PC-9 (cell line): ENCODE results near the gene NUDT2. TPM values are rescaled to one million over a fixed set of nuclear protein-coding genes. Genes with fewer than 3 reads are reported as not detected.

Experiments
- BruUV-seq: library from RNA; stranded (reverse); fragments of 400-500 nt; replicated peaks from 2 replicates; lab custom pipeline; 2021; lab: Mats Ljungman, UMichigan
- CTCF ChIA-PET: fragments of 300-600 bp; sonication (Branson Sonifier 250); formaldehyde crosslinking; loops from one replicate; lab custom pipeline; 2022; ENCODE audit warnings: antibody characterized with exemption; lab: Charles Lee
- POLR2A ChIA-PET: fragments of 300-600 bp; sonication (Branson Sonifier 250); formaldehyde crosslinking; loops from one replicate; lab custom pipeline; 2022; ENCODE audit warnings: antibody characterized with exemption; ENCODE audit not compliant: unreplicated experiment; lab: Charles Lee
- DNase-seq, 2 experiments: peaks; one replicate each; pipeline versions ENCODE4 v3.0.0 to v3.0.0-alpha.2; 2015 to 2022; ENCODE audit warnings: mixed read lengths in 1 of 2
- H2AFZ ChIP-seq: fragments of 200-600 bp; sonication (generic); 2 replicates; pipeline ENCODE4 v1.8.1; 2017; ENCODE audit warnings: antibody characterized with exemption
- H3F3A ChIP-seq: fragments of 200-600 bp; sonication (generic); 2 replicates; pipeline ENCODE4 v1.8.1; 2017; ENCODE audit warnings: antibody characterized with exemption, mild to moderate bottlenecking, low read depth; ENCODE audit not compliant: insufficient read depth
- H3K27ac ChIP-seq: fragments of 200-600 bp; sonication (generic); 2 replicates; pipeline ENCODE4 v1.6.1; 2016; ENCODE audit warnings: mixed run types
- H3K27me3 ChIP-seq: fragments of 200-600 bp; sonication (generic); 2 replicates; pipeline ENCODE4 v1.6.1; 2016; ENCODE audit warnings: low read depth, mixed run types; ENCODE audit not compliant: insufficient read depth
- H3K36me3 ChIP-seq: fragments of 200-600 bp; sonication (generic); 2 replicates; pipeline ENCODE4 v1.6.1; 2016; ENCODE audit warnings: low read depth, mixed run types
- H3K4me1 ChIP-seq: fragments of 200-600 bp; sonication (generic); replicated peaks from 2 replicates; pipeline ENCODE4 v1.6.1; 2016; ENCODE audit warnings: mixed run types; ENCODE audit not compliant: insufficient read depth
- H3K4me2 ChIP-seq: fragments of 200-600 bp; sonication (generic); 2 replicates; pipeline ENCODE4 v1.6.1; 2017; ENCODE audit warnings: mixed run types
- H3K4me3 ChIP-seq: fragments of 200-600 bp; sonication (generic); 2 replicates; pipeline ENCODE4 v1.6.1; 2016; ENCODE audit warnings: mixed run types
- H3K79me2 ChIP-seq: fragments of 200-600 bp; sonication (generic); 2 replicates; pipeline ENCODE4 v1.6.1; 2017; ENCODE audit warnings: low read depth, mixed run types
- H3K9me2 ChIP-seq: fragments of 200-600 bp; sonication (generic); 2 replicates; pipeline ENCODE4 v1.8.1; 2017; ENCODE audit warnings: mild to moderate bottlenecking; ENCODE audit not compliant: insufficient read depth
- H3K9me3 ChIP-seq: fragments of 200-600 bp; sonication (generic); 2 replicates; pipeline ENCODE4 v1.8.1; 2016; ENCODE audit warnings: low read depth; ENCODE audit not compliant: insufficient read depth
- H4K20me1 ChIP-seq: fragments of 200-600 bp; sonication (generic); 2 replicates; pipeline ENCODE4 v1.8.1; 2017; ENCODE audit not compliant: insufficient read depth
- EZH2 ChIP-seq: fragments of 200-600 bp; sonication (generic); IDR thresholded peaks from 2 replicates; pipeline ENCODE4 v1.8.0; 2017; ENCODE audit warnings: antibody characterized with exemption, low read depth
- intact Hi-C: fragments of 100-400 bp; cut with micrococcal nuclease; formaldehyde crosslinking; loops from one replicate; pipeline ENCODE4 v1.10.0; 2022; ENCODE audit not compliant: unreplicated experiment
- total RNA-seq: library from RNA; stranded (reverse); gene quantifications from 2 replicates; pipeline ENCODE4 v1.2.3, GENCODE V29; 2021
- TF ChIP-seq, protein P1 (sequence below): fragments of 200-600 bp; sonication (generic); conservative IDR thresholded peaks from 2 replicates; pipeline ENCODE4 v1.6.1; 2017; ENCODE audit warnings: mixed run types, antibody characterized with exemption, mild to moderate bottlenecking, moderate library complexity

NUDT2 gene
- total RNA-seq, 1 experiment from 2014 or later: 31.3 TPM

DNA sequence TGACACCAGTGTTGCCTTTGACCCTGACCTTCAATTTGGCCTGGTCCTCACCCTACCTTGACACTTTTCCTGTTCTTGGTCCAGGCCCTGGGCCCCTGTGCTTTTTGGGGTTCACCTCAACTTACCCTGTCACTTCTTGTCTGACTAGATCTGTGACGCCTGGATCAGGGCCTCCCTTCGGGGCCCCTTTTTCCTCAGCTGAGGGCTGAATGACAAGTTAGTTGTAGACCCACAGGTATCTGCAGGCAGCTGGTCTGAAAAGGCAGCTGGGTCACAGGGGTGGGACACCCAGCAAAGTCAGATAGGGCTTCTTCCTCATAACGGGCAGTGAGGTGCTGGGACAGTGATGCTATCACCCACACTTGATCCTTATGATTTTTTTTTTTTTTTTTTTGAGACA is 57.3 kb downstream of the NUDT2 start:
- TF ChIP-seq EZH2: no peak
- TF ChIP-seq, protein P1, sequence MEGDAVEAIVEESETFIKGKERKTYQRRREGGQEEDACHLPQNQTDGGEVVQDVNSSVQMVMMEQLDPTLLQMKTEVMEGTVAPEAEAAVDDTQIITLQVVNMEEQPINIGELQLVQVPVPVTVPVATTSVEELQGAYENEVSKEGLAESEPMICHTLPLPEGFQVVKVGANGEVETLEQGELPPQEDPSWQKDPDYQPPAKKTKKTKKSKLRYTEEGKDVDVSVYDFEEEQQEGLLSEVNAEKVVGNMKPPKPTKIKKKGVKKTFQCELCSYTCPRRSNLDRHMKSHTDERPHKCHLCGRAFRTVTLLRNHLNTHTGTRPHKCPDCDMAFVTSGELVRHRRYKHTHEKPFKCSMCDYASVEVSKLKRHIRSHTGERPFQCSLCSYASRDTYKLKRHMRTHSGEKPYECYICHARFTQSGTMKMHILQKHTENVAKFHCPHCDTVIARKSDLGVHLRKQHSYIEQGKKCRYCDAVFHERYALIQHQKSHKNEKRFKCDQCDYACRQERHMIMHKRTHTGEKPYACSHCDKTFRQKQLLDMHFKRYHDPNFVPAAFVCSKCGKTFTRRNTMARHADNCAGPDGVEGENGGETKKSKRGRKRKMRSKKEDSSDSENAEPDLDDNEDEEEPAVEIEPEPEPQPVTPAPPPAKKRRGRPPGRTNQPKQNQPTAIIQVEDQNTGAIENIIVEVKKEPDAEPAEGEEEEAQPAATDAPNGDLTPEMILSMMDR: no peak
- no peaks in the 10 kb centered on the region for H3K36me3 ChIP-seq
- H3K4me3 ChIP-seq: no peak overlapping the region
- no peaks in the 10 kb centered on the region for H3K4me1 ChIP-seq
- no peak overlapping the region for H3K27ac ChIP-seq
- BruUV-seq: no TSS peak
- H3K9me3 ChIP-seq: no peaks in the 10 kb centered on the region
- H4K20me1 ChIP-seq: no peaks in the 10 kb centered on the region
- no peaks in the 10 kb centered on the region for H3K27me3 ChIP-seq
- DNase-seq: no peak
- H3K9me2 ChIP-seq: no peaks in the 10 kb centered on the region
- H2AFZ ChIP-seq: no peak overlapping the region
- no peak overlapping the region for H3K4me2 ChIP-seq
- no peaks in the 10 kb centered on the region for H3K79me2 ChIP-seq
- ChIA-PET CTCF (no interaction called here), POLR2A (no interaction called here)
- intact Hi-C loops: no loop called here
- no peaks in the 10 kb centered on the region for H3F3A ChIP-seq

DNA sequence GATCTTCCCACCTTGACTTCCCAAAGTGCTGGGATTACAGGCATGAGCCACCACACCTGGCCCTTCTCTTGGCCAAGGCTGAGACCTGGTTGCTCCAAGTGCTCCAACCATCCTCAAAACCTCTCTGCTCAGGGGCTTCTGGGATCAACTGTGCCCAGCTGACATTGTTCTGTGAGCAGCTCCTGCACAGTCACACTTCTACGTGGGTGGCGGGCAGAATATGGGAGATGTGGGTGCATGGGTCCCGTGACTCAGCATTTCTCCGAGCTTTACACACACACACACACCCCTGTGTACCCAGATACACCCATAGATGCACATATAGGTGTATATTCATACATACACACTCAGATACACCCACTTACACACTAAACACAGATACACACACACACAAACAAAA is 57.9 kb downstream of the NUDT2 start:
- ChIA-PET CTCF (no interaction called here), POLR2A (no interaction called here)
- BruUV-seq: no TSS peak
- H3K4me2 ChIP-seq: no peak overlapping the region
- no peak overlapping the region for H2AFZ ChIP-seq
- no peaks in the 10 kb centered on the region for H3K4me1 ChIP-seq
- H3K79me2 ChIP-seq: no peaks in the 10 kb centered on the region
- H3K4me3 ChIP-seq: no peak overlapping the region
- H3K9me3 ChIP-seq: no peaks in the 10 kb centered on the region
- no peaks in the 10 kb centered on the region for H3K9me2 ChIP-seq
- DNase-seq: no peak
- no peaks in the 10 kb centered on the region for H3K27me3 ChIP-seq
- H3K27ac ChIP-seq: no peak overlapping the region
- H4K20me1 ChIP-seq: no peaks in the 10 kb centered on the region
- no peak for TF ChIP-seq EZH2
- TF ChIP-seq, protein P1: no peak
- intact Hi-C loops: no loop called here
- H3F3A ChIP-seq: no peaks in the 10 kb centered on the region
- H3K36me3 ChIP-seq: no peaks in the 10 kb centered on the region

DNA sequence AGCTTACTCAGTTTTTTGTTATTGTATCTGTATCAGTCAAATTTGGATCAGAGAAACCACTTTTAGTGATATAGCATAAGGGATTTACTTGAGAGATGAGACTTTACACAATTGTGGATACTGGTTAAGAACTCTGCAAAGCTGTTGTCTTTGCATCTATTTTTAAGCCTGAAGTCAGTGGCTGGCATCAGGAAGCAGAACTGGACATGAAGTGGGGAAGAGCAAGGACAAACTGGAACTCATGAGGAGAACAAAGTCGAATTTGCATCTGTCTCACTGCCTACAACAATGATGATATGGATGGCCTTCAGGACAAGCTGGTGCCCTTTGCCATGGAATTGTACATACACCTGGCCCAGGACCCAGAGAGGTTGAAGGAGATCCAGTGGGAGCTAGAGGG is 63.1 kb downstream of the NUDT2 start:
- intact Hi-C loops: no loop called here
- no peak for DNase-seq
- H3K9me3 ChIP-seq: no peaks in the 10 kb centered on the region
- no TSS peak for BruUV-seq
- POLR2A ChIA-PET: no interaction called here
- CTCF ChIA-PET: no interaction called here
- H3K36me3 ChIP-seq: no peaks in the 10 kb centered on the region
- H3K9me2 ChIP-seq: no peaks in the 10 kb centered on the region
- no peak for TF ChIP-seq EZH2
- TF ChIP-seq, protein P1: no peak
- no peak overlapping the region for H3K4me3 ChIP-seq
- H3K27ac ChIP-seq: no peak overlapping the region
- no peak overlapping the region for H3K4me2 ChIP-seq
- no peaks in the 10 kb centered on the region for H4K20me1 ChIP-seq
- no peak overlapping the region for H2AFZ ChIP-seq
- no peaks in the 10 kb centered on the region for H3K27me3 ChIP-seq
- H3K4me1 ChIP-seq: no peaks in the 10 kb centered on the region
- H3F3A ChIP-seq: no peaks in the 10 kb centered on the region
- H3K79me2 ChIP-seq: no peaks in the 10 kb centered on the region

Other genes starting within 250 kb of the NUDT2 start
- 18.1 and 23.4 TPM in 2 replicates for gene DCAF12, start 202.9 kb upstream of the NUDT2 start, total RNA-seq
- gene UBAP1, start 150.5 kb upstream of the NUDT2 start, total RNA-seq: 23.7 and 33.8 TPM in 2 replicates
- gene KIF24, start 301 bp upstream of the NUDT2 start, total RNA-seq: 4.5 and 6.9 TPM in 2 replicates
- 3.0 and 3.1 TPM in 2 replicates for gene MYORG, start 47.3 kb downstream of the NUDT2 start, total RNA-seq
- gene FAM219A, start 129.0 kb downstream of the NUDT2 start, total RNA-seq: 12.7 and 15.6 TPM in 2 replicates
- gene DNAI1, start 129.2 kb downstream of the NUDT2 start, total RNA-seq: 1.5 and 1.6 TPM in 2 replicates
- gene ENHO, start 193.4 kb downstream of the NUDT2 start, total RNA-seq: not detected in 2 replicates